GM12878 (cell line): ENCODE results near the gene ELMO2. TPM values are rescaled to one million over a fixed set of nuclear protein-coding genes. Genes with fewer than 3 reads are reported as not detected.

Experiments used
- ATAC-seq: fragments of 200-7000 bp; cut with Tn5 transposase; 3 replicates; pipeline ENCODE4 v1.9.1; 2020; ENCODE audit warnings: mild to moderate bottlenecking, moderate library complexity
- BruUV-seq: library from RNA; stranded (reverse); fragments of 400-500 nt; replicated peaks from 2 replicates; lab custom pipeline; 2021; lab: Mats Ljungman, UMichigan
- CTCF ChIA-PET: fragments of 300-600 bp; sonication (Branson Sonifier 250); formaldehyde crosslinking; extraction: SDS; loops from one replicate; lab custom pipeline; 2021; ENCODE audit warnings: inconsistent platforms; lab: Yijun Ruan, JAX
- POLR2A ChIA-PET: fragments of 350-600 bp; formaldehyde crosslinking; extraction: SDS; loops from one replicate; lab custom pipeline; 2021; ENCODE audit warnings: inconsistent platforms; lab: Charles Lee
- RAD21 ChIA-PET: fragments of 300-600 bp; sonication (Branson Sonifier 250); formaldehyde crosslinking; loops from one replicate; lab custom pipeline; 2023; ENCODE audit warnings: antibody characterized with exemption; ENCODE audit not compliant: unreplicated experiment; lab: Charles Lee
- SMC1A ChIA-PET: fragments of 300-600 bp; sonication (Branson Sonifier 250); formaldehyde crosslinking; loops from one replicate; lab custom pipeline; 2023; ENCODE audit not compliant: unreplicated experiment, uncharacterized antibody; lab: Charles Lee
- DNase-seq: peaks from one replicate; pipeline ENCODE4 v3.0.0-alpha.2; 2011; ENCODE audit warnings: low read depth, low spot score
- FAIRE-seq: peaks from 3 replicates; lab custom pipeline; 2011; peaks lifted over from hg19 to GRCh38; lab: Jason Lieb, UNC
- H2AFZ ChIP-seq: 2 replicates; pipeline ENCODE4 v1.6.0; 2011; ENCODE audit warnings: low read depth, low read length, control low read depth; ENCODE audit not compliant: control insufficient read depth
- H3K27ac ChIP-seq: 2 replicates; pipeline ENCODE4 v1.5.1; 2011; ENCODE audit warnings: control low read depth; ENCODE audit not compliant: control insufficient read depth, insufficient read depth
- H3K27me3 ChIP-seq, 2 experiments: replicated peaks in 1 of 2; 2 replicates each; pipeline versions ENCODE4 v1.6.0 to v1.6.1; 2011; ENCODE audit warnings: low read length in 1 of 2; ENCODE audit not compliant: control insufficient read depth in 2 of 2, insufficient read depth in 2 of 2
- H3K36me3 ChIP-seq, 2 experiments: 2 replicates each; pipeline ENCODE4 v1.5.1; 2011; ENCODE audit warnings: low read length in 1 of 2; ENCODE audit not compliant: control insufficient read depth in 2 of 2, insufficient read depth in 2 of 2
- H3K4me1 ChIP-seq: 2 replicates; pipeline ENCODE4 v1.6.1; 2011; ENCODE audit warnings: mild to moderate bottlenecking, low read length, moderate library complexity, mixed read lengths; ENCODE audit not compliant: control insufficient read depth, insufficient read depth
- H3K4me2 ChIP-seq: 2 replicates; pipeline ENCODE4 v1.6.0; 2011; ENCODE audit warnings: control low read depth; ENCODE audit not compliant: control insufficient read depth, insufficient read depth
- H3K4me3 ChIP-seq: fragments of 200-600 bp; sonication (generic); 2 replicates; pipeline ENCODE4 v1.5.1; 2016
- H3K79me2 ChIP-seq: 2 replicates; pipeline ENCODE4 v1.6.0; 2011; ENCODE audit warnings: low read length; ENCODE audit not compliant: control insufficient read depth, insufficient read depth
- H3K9ac ChIP-seq: 2 replicates; pipeline ENCODE4 v1.8.0; 2011; ENCODE audit warnings: low read length, control low read depth, mixed read lengths; ENCODE audit not compliant: control insufficient read depth, insufficient read depth
- H3K9me3 ChIP-seq: replicated peaks from 3 replicates; pipeline ENCODE4 v1.5.1; 2011; ENCODE audit warnings: mild to moderate bottlenecking, low read length; ENCODE audit not compliant: control insufficient read depth, insufficient read depth
- H4K20me1 ChIP-seq: 2 replicates; pipeline ENCODE4 v1.6.0; 2011; ENCODE audit not compliant: control insufficient read depth, insufficient read depth
- BACH1 ChIP-seq: fragments of 450-650 bp; IDR thresholded peaks from 2 replicates; pipeline ENCODE4 v1.6.1; 2017; ENCODE audit warnings: mild to moderate bottlenecking, borderline replicate concordance
- BCLAF1 ChIP-seq: fragments of 450-650 bp; IDR thresholded peaks from 2 replicates; pipeline ENCODE4 v1.6.1; 2017; ENCODE audit warnings: antibody characterized with exemption, mild to moderate bottlenecking, moderate library complexity
- CBX3 ChIP-seq: fragments of 200-600 bp; sonication (generic); IDR thresholded peaks from 2 replicates; pipeline ENCODE4 v1.6.1; 2016; ENCODE audit warnings: low read depth, borderline replicate concordance
- CHD1 ChIP-seq: IDR thresholded peaks from 2 replicates; pipeline ENCODE4 v1.6.1; 2012; ENCODE audit warnings: low read depth, low read length, improper control_type of control experiment
- CHD2 ChIP-seq: IDR thresholded peaks from 2 replicates; pipeline ENCODE4 v1.6.1; 2011; ENCODE audit warnings: low read depth, low read length, improper control_type of control experiment, borderline replicate concordance
- CTCF ChIP-seq, 3 experiments: IDR thresholded peaks in 2 of 3; conservative IDR thresholded peaks in 1 of 3; 2 replicates each; pipeline ENCODE4 v1.5.1; 2011; ENCODE audit warnings: low read depth in 3 of 3, low read length in 3 of 3, mild to moderate bottlenecking in 3 of 3, control low read depth in 2 of 3, moderate library complexity in 2 of 3, inconsistent platforms in 1 of 3, mixed read lengths in 1 of 3; ENCODE audit not compliant: control insufficient read depth in 2 of 3, insufficient read depth in 1 of 3; ENCODE audit errors: extremely low read depth in 1 of 3
- DPF2 ChIP-seq: fragments of 450-650 bp; IDR thresholded peaks from 2 replicates; pipeline ENCODE4 v1.6.1; 2017; ENCODE audit warnings: mild to moderate bottlenecking
- MTA3 ChIP-seq: IDR thresholded peaks from 2 replicates; pipeline ENCODE4 v1.6.1; 2012; ENCODE audit warnings: low read length, inconsistent platforms, borderline replicate concordance
- NFXL1 ChIP-seq: fragments of 450-650 bp; IDR thresholded peaks from 2 replicates; pipeline ENCODE4 v1.6.1; 2017; ENCODE audit warnings: antibody characterized with exemption, mild to moderate bottlenecking, borderline replicate concordance
- NFYA ChIP-seq: IDR thresholded peaks from 2 replicates; pipeline ENCODE4 v1.6.1; 2011; ENCODE audit warnings: low read depth, mild to moderate bottlenecking, low read length, improper control_type of control experiment, borderline replicate concordance
- NKRF ChIP-seq: fragments of 450-650 bp; conservative IDR thresholded peaks from 2 replicates; pipeline ENCODE4 v1.6.1; 2017; ENCODE audit warnings: mild to moderate bottlenecking, moderate library complexity
- POLR2AphosphoS5 ChIP-seq: IDR thresholded peaks from 2 replicates; pipeline ENCODE4 v1.6.1; 2011; ENCODE audit warnings: mild to moderate bottlenecking, low read length, inconsistent platforms
- SUZ12 ChIP-seq: fragments of 200-600 bp; sonication (generic); IDR thresholded peaks from one replicate; pipeline ENCODE4 v1.6.1; 2018; ENCODE audit warnings: antibody characterized with exemption, mild to moderate bottlenecking; ENCODE audit not compliant: unreplicated experiment
- TCF12 ChIP-seq: IDR thresholded peaks from 2 replicates; pipeline ENCODE4 v1.6.1; 2011; ENCODE audit warnings: low read depth, mild to moderate bottlenecking, low read length
- USF2 ChIP-seq: IDR thresholded peaks from 2 replicates; pipeline ENCODE4 v1.6.1; 2011; ENCODE audit warnings: low read depth, low read length, improper control_type of control experiment, borderline replicate concordance
- WGBS: methylation state at CpG from one replicate; pipeline ENCODE4 v1.1.6; 2016; ENCODE audit warnings: low lambda C conversion rate; ENCODE audit not compliant: insufficient replicate concordance, insufficient coverage; ENCODE audit errors: missing lambda C conversion rate; 5-methylcytosine and 5-hydroxymethylcytosine counted together
- in situ Hi-C: fragments of 300-500 bp; cut with MboI; formaldehyde crosslinking; loops from 9 replicates; pipeline ENCODE4 v1.14.3; 2018; ENCODE audit warnings: mixed read lengths
- intact Hi-C: fragments of 100-400 bp; cut with micrococcal nuclease; formaldehyde crosslinking; loops from one replicate; pipeline ENCODE4 v1.14.2; 2022; ENCODE audit not compliant: unreplicated experiment
- polyA plus RNA-seq, 11 experiments: library from polyadenylated mRNA; depleted of rRNA in 4 of 11; unstranded in 6 of 11; stranded (reverse) in 5 of 11; fragments of >200 nt; fragmentation: Nextera tagmentation in 4 of 11; fragmentation: Illumina TruSeq in 1 of 11; extraction: Ambion mirVana in 4 of 11; extraction: Trizol in 1 of 11; gene quantifications; 1 replicate in 1 of 11; 2 replicates in 10 of 11; pipeline versions ENCODE4 v1.2.1 to v1.2.3, GENCODE V29; 2011 to 2016; ENCODE audit warnings: inconsistent platforms in 2 of 11, missing spikeins in 2 of 11, low read depth in 1 of 11
- total RNA-seq, 4 experiments: library from RNA; depleted of rRNA in 3 of 4; stranded (reverse); fragments of >200 nt in 3 of 4; fragmentation: Illumina TruSeq in 1 of 4; extraction: Trizol in 1 of 4; gene quantifications; 2 replicates each; pipeline versions ENCODE4 v1.2.1 to v1.2.3, GENCODE V29; 2013 to 2021

ELMO2 gene
- total and polyA plus RNA-seq, 10 of the 15 experiments (the other 5 are each of a cell fraction or from before 2014, with no cell fraction given): 14.2 to 40.2 (median 37.6) TPM

- no peak for TF ChIP-seq CHD2
- no peak for TF ChIP-seq NFXL1
- TF ChIP-seq CHD1: no peak
- TF ChIP-seq TCF12: no peak
- no peak for TF ChIP-seq BACH1
- TF ChIP-seq, all 136 proteins: peak for 0
Measured at GRCh38 chr20:46416421-46416820, 10.0 kb upstream of the ELMO2 start (continued).

- Histone ChIP-seq H3K4me1 (no peaks in the 10 kb centered on the region), H3K4me2 (no peak overlapping the region), H3K27ac (no peak overlapping the region), H3K4me3 (no peak overlapping the region), H3K27me3 (peaks cover 0 to 1% of the 10 kb centered on the region in 2 experiments; a peak in 2 of 4 replicates), H3K79me2 (no peaks in the 10 kb centered on the region), H3K9me3 (no peaks in the 10 kb centered on the region), H3K36me3 (no peaks in the 10 kb centered on the region), H3K9ac (no peak overlapping the region), H4K20me1 (no peaks in the 10 kb centered on the region), H2AFZ (no peak overlapping the region)
- in situ Hi-C loops: no loop called here
- POLR2A ChIA-PET: no interaction called here
- BruUV-seq: no TSS peak
- SMC1A ChIA-PET: interaction anchor here (0.8 kb wide), 1 partner anchor 22 kb away, joined by 3 read pairs; no protein-coding TSS in a partner anchor
- ATAC-seq: no peak
- CTCF ChIA-PET: interaction anchor here (0.9 kb wide), 1 partner anchor 1862 kb away, joined by 3 read pairs; no protein-coding TSS in a partner anchor
- RAD21 ChIA-PET: no interaction called here
- DNase-seq: no peak
- intact Hi-C loops: no loop called here
- 21% methylated on average over 3 of the region's 3 CpGs for WGBS
- no peak for FAIRE-seq
- TF ChIP-seq DPF2: no peak
- no peak for TF ChIP-seq BCLAF1
- no peak for TF ChIP-seq SUZ12
- TF ChIP-seq NKRF: no peak
- TF ChIP-seq CTCF (IDR thresholded peaks at IDR 0.05 in 2 of 3, conservative IDR thresholded peaks at IDR 0.05 in 1 of 3; ENCODE audit: control insufficient read depth in 2 of 3, extremely low read depth in 1 of 3, insufficient read depth in 1 of 3, low read depth in 3 of 3, low read length in 3 of 3): no peak
- TF ChIP-seq CBX3: no peak
- no peak for TF ChIP-seq NFYA
- TF ChIP-seq MTA3: no peak
- TF ChIP-seq USF2: no peak
- TF ChIP-seq POLR2AphosphoS5: no peak
Measured at GRCh38 chr20:46415773-46416172, 9.4 kb upstream of the ELMO2 start.
